Measurements from ENCODE around the gene COL4A5.

DNA sequence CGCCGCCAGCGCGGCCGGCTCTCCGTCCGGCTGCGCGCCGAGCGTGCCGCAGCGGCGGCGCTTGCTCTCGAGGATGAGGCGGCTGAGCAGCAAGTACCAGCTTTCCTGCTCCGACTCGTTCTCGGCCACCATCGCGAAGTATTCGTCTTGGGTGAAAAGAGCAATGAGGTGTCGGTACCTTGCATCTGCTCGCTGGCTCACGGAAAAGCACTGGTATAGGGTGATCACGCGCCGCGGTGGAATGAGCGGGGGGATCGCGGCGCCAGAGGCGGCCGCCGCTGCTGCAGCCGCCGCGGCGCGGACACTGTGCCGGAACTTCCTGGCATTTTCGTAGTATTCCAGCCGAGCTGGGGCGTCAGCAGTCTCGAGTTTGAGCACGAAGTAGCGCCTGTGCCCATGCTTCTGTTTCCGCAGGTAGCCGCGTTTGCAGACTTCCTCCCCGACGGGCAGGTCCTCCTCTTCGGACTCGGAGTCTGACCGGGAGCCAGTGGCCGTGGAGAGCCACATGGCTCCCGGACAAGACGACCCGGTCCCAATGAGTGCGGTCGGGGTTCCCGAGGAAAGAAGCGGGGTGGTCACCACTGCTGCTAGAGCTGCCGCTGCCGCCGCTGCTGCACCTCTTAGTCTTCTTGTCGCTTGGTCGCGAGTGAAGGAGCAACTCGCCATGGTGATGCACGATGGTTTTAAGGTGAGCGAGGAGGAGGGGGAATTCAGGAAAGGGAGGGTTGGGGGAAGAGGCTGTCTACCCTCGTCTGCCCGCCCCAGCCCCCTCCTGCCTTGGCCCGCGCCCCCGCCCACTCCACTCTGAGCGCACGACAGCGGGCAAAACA lies 296.3 kb downstream of the COL4A5 start:
- TF ChIP-seq, protein P1, sequence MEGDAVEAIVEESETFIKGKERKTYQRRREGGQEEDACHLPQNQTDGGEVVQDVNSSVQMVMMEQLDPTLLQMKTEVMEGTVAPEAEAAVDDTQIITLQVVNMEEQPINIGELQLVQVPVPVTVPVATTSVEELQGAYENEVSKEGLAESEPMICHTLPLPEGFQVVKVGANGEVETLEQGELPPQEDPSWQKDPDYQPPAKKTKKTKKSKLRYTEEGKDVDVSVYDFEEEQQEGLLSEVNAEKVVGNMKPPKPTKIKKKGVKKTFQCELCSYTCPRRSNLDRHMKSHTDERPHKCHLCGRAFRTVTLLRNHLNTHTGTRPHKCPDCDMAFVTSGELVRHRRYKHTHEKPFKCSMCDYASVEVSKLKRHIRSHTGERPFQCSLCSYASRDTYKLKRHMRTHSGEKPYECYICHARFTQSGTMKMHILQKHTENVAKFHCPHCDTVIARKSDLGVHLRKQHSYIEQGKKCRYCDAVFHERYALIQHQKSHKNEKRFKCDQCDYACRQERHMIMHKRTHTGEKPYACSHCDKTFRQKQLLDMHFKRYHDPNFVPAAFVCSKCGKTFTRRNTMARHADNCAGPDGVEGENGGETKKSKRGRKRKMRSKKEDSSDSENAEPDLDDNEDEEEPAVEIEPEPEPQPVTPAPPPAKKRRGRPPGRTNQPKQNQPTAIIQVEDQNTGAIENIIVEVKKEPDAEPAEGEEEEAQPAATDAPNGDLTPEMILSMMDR (IDR thresholded peaks at IDR 0.05; ENCODE audit: poor library complexity): no peak
- TF ChIP-seq EZH2 (IDR thresholded peaks at IDR 0.05; ENCODE audit: borderline replicate concordance): no peak
- no peak for TF ChIP-seq EZH2phosphoT487 (IDR thresholded peaks at IDR 0.05; ENCODE audit: low read depth, severe bottlenecking, unreplicated experiment)
